ENCODE measurements around the gene DCLK1. TPM values are rescaled to one million over a fixed set of nuclear protein-coding genes. Genes with fewer than 3 reads are reported as not detected.

The DCLK1 gene
- total RNA-seq, 1 experiment from 2014 or later, result not detected

- Histone ChIP-seq H3K27ac (ENCODE audit: low read length) (no peak overlapping the region), H3K4me1 (ENCODE audit: control insufficient read depth, insufficient read depth, low read length) (no peaks in the 10 kb centered on the region), H3K27me3 (ENCODE audit: control insufficient read depth, insufficient read depth, low read length) (no peaks in the 10 kb centered on the region), H3K36me3 (ENCODE audit: control insufficient read depth, insufficient read depth, low read length) (no peaks in the 10 kb centered on the region), H3K4me3 (ENCODE audit: low read depth in 2 of 2, low read length in 2 of 2) (no peak overlapping the region), H3K9me3 (ENCODE audit: control insufficient read depth, insufficient read depth, low read depth, low read length) (no peaks in the 10 kb centered on the region)
- no TSS peak for BruUV-seq (replicated peaks)
- DNase-seq (ENCODE audit: low read depth, low spot score), result no peak
- CTCF ChIA-PET, result no interaction called here
- intact Hi-C loops (cut with micrococcal nuclease; ENCODE audit: unreplicated experiment), result no loop called here
- no peak for ATAC-seq
- POLR2A ChIA-PET, result interaction anchor here (0.6 kb wide), 1 partner anchor 369 kb away, joined by 5 read pairs; no protein-coding TSS in a partner anchor
- in situ Hi-C loops (cut with HindIII; ENCODE audit: low pct_unique_long_range_greater_than_20kb, low sequenced_read_pairs), result no loop called here
- TF ChIP-seq SIN3A (IDR thresholded peaks at IDR 0.05; ENCODE audit: borderline replicate concordance, insufficient read depth, low read depth, low read length) (no peak), REST (IDR thresholded peaks at IDR 0.05; ENCODE audit: insufficient read depth in 1 of 2, low read depth in 2 of 2, low read length in 1 of 2) (no peak), CTCF (IDR thresholded peaks at IDR 0.05) (no peak), POLR2AphosphoS5 (IDR thresholded peaks at IDR 0.05; ENCODE audit: low read depth, low read length) (no peak)
Observed at GRCh38 chr13:35914662-35915061, 216.5 kb downstream of the DCLK1 start.

DNA sequence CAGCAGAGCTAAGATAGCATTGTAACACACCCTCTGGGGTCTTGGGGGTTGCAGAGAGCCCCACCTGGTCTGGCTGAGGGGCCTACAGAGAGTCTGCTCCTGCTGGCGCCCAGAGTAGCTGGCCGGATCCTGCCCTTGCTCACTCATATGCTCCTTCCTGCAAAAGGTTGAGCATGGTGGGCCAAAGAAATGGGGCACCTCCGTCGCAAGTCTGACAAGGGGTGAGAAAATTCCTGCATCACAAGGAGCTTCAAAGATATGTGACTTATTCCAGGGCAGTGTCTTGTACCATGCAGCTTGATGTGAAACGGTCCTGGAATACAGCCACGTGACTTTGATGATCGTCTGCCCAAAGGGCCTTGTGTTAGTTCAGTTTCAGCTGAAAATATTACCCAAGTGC is 218.3 kb downstream of the DCLK1 start:
- Histone ChIP-seq H3K27ac (ENCODE audit: low read length) (no peak overlapping the region), H3K4me3 (ENCODE audit: low read depth in 2 of 2, low read length in 2 of 2) (no peak overlapping the region), H3K9me3 (ENCODE audit: control insufficient read depth, insufficient read depth, low read depth, low read length) (no peaks in the 10 kb centered on the region), H3K4me1 (ENCODE audit: control insufficient read depth, insufficient read depth, low read length) (no peaks in the 10 kb centered on the region), H3K36me3 (ENCODE audit: control insufficient read depth, insufficient read depth, low read length) (no peaks in the 10 kb centered on the region), H3K27me3 (ENCODE audit: control insufficient read depth, insufficient read depth, low read length) (no peaks in the 10 kb centered on the region)
- no peak for ATAC-seq
- intact Hi-C loops (cut with micrococcal nuclease; ENCODE audit: unreplicated experiment), result no loop called here
- no peak for DNase-seq (ENCODE audit: low read depth, low spot score)
- BruUV-seq (replicated peaks), result no TSS peak
- ChIA-PET CTCF (no interaction called here), POLR2A (interaction anchor here (0.6 kb wide), 1 partner anchor 9 kb away, joined by 5 read pairs; no protein-coding TSS in a partner anchor)
- no peak for TF ChIP-seq POLR2AphosphoS5 (IDR thresholded peaks at IDR 0.05; ENCODE audit: low read depth, low read length)
- no peak for TF ChIP-seq REST (IDR thresholded peaks at IDR 0.05; ENCODE audit: insufficient read depth in 1 of 2, low read depth in 2 of 2, low read length in 1 of 2)
- in situ Hi-C loops (cut with HindIII; ENCODE audit: low pct_unique_long_range_greater_than_20kb, low sequenced_read_pairs), result no loop called here
